ENCODE measurements around the gene CEBPZ.
"Not testable (repeated sequence)": the region's sequence is repeated elsewhere in the genome, so short reads cannot be mapped to it uniquely, and the experiment has no call there.

Gene CEBPZ, protein sequence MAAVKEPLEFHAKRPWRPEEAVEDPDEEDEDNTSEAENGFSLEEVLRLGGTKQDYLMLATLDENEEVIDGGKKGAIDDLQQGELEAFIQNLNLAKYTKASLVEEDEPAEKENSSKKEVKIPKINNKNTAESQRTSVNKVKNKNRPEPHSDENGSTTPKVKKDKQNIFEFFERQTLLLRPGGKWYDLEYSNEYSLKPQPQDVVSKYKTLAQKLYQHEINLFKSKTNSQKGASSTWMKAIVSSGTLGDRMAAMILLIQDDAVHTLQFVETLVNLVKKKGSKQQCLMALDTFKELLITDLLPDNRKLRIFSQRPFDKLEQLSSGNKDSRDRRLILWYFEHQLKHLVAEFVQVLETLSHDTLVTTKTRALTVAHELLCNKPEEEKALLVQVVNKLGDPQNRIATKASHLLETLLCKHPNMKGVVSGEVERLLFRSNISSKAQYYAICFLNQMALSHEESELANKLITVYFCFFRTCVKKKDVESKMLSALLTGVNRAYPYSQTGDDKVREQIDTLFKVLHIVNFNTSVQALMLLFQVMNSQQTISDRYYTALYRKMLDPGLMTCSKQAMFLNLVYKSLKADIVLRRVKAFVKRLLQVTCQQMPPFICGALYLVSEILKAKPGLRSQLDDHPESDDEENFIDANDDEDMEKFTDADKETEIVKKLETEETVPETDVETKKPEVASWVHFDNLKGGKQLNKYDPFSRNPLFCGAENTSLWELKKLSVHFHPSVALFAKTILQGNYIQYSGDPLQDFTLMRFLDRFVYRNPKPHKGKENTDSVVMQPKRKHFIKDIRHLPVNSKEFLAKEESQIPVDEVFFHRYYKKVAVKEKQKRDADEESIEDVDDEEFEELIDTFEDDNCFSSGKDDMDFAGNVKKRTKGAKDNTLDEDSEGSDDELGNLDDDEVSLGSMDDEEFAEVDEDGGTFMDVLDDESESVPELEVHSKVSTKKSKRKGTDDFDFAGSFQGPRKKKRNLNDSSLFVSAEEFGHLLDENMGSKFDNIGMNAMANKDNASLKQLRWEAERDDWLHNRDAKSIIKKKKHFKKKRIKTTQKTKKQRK

DNA sequence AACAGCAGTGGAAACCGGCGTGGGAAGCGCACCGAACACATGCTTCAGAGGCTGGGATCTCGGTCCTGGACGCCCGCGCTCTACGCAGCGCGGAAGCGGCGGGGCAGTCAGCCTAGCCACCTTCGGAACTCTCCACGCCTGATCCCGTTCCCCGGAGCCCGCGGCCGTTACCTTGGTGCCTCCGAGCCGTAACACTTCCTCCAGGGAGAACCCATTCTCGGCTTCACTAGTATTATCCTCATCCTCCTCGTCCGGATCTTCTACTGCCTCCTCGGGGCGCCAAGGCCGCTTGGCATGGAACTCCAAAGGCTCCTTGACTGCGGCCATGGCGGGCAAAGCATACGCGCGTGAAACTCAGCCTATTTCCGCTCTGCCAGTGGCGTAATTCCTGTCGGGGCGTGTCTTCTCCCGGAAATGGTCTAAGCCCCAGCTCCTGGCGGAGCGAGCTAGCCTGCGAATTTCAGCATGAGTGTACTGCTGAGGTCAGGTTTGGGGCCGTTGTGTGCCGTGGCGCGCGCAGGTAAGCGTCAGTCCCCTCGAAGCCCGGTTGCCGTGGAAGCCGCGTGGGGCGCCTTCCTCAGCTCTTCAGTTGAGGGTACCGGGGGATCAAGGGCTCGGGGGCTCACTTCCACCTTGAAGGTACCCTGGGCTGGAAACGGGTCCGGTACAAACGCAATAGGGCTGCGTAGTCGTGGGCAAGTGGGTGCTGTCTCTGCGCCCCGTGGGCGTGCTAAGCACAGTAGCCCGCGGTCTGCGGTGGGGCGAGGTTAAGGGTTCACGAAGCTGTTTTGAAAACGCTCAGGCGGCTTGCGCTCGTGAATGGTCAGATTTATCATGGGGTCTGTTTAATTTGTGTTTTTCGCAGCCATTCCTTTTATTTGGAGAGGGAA is at the start of gene CEBPZ, which contains the start of gene NDUFAF7:
Gene CEBPZ, minus strand, starts transcription at position 356 of the 890 bp plus-strand sequence. Its CDS starts 29 bp downstream, at position 327.
Gene NDUFAF7, plus strand, starts transcription at position 418 of the 890 bp plus-strand sequence. Its CDS starts 48 bp downstream, at position 466.
- peak; percentile 87 for DNase-seq

DNA sequence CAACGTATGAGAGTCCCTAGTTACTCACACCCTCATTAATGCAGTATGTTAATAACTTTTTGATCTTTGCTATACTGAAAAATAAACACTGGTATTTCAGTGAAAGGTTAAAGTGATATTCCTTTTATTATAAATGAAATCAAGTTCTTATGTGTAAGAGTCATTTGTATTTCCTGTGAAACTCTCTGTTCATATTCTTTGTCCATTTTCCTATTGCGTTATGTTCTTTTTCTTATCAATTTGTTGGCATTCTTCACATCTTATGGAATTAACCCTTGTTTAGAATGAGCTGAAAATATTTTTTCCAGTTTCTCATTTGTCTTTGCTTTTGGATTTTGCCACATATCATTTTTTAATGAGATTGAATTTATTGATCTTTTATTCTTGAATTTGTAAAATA is 44.9 kb upstream of the CEBPZ start:
- no peak for DNase-seq

DNA sequence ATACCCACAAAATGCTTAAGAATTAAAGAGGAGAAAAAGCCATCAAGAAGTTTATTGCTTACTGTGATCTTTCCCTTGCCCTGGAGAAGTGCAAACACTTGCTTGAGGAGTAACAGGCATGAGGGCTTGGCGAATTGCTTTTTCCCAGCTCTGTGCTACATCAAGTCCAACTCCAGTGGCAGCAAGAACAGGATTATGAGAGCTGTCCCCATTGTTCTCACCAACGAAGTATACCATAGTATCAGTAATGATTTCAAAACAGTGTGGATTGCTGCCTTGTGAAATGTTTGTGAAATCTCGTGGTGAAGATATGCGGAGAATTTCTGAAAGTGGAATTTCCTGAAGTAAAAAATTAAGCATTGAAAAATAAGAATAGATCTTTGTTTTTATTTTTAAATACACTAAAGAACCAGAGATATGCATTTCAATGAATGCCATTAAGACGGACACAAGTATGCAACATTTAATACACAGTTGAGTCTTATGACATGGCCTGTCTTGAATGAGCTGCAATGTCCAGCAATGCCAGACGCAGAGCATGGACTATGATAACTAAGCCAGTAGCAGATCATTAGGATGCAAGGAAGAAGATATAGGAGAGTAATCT is 43.1 kb upstream of the CEBPZ start:
- no peak for DNase-seq

GRCh38 chr2:37271376-37272067 is 40.1 kb upstream of the CEBPZ start:
- no peak for DNase-seq

DNA sequence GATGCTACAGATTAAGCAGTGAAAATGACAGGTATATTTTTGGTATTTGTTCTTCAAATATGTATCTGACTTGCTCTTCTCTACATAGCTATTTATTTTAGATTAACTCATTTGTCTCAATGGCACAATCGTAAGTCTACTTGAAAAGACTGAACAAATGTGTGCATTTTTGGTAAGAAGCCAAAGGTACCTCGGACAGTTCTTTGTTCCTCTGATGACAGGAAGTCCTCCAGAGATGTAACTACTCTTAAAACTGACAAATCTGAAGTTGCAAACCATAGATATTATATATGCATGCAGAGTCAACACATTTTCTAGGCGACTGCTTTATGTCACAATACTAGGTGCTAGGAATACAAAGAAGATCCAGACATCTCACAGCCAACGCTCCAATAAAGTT is 36.7 kb upstream of the CEBPZ start:
- no peak for DNase-seq

DNA sequence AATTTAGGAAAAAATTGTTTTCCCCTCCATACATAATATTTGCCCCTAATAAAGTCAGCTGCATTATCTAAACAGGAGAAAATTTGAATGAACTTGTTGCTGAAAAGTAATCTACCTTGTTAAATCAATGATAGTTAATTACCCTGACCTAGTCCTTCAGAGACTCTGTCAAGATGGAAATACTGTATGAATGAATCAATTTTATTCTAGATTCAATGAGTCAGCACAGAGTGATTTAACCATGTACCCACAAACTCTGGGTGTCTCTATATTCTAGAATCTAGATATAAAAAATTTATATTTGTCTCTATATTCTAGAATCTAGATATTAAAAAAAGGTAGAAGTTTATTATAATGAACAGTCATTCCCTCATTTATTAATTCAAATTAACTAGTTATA is 36.3 kb upstream of the CEBPZ start:
- DNase-seq, result no peak

DNA sequence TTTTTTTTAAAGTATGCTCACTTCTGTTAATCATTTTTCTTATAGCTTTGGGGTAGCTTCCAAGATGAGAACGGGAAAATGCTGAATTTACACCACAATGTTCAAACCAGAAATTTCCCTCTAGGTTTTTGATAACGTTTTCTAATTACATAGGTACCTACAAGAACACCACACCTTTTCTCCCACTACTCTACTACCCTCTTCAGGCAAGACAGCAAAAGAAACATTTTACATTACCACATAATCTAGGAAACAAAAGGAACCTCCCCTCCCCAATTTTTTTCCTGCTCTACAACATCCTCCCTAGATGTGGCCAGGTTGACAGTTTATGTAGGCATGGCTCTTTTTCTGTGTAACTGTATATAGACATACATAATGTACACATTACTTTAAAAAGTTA is 32.4 kb upstream of the CEBPZ start:
- DNase-seq, result no peak

DNA sequence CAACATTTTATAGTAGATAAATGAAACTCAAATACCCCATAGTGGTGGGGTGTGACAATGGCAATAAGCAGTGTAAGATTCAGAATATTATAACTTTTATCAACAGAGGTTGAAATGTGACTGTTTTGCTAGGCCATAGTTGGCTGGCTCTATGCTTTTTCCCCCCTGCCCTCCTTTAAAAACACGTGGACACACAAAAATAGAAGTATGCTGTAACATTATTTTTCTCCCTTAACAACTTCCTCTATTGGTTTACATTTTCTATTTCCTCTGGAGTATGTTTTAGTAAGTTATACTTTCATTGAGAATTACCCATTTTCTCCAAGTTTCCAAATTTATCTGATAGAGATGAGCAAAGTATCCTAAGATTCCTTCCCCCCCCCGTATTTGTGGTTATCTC is 31.1 kb upstream of the CEBPZ start:
- no peak for DNase-seq

DNA sequence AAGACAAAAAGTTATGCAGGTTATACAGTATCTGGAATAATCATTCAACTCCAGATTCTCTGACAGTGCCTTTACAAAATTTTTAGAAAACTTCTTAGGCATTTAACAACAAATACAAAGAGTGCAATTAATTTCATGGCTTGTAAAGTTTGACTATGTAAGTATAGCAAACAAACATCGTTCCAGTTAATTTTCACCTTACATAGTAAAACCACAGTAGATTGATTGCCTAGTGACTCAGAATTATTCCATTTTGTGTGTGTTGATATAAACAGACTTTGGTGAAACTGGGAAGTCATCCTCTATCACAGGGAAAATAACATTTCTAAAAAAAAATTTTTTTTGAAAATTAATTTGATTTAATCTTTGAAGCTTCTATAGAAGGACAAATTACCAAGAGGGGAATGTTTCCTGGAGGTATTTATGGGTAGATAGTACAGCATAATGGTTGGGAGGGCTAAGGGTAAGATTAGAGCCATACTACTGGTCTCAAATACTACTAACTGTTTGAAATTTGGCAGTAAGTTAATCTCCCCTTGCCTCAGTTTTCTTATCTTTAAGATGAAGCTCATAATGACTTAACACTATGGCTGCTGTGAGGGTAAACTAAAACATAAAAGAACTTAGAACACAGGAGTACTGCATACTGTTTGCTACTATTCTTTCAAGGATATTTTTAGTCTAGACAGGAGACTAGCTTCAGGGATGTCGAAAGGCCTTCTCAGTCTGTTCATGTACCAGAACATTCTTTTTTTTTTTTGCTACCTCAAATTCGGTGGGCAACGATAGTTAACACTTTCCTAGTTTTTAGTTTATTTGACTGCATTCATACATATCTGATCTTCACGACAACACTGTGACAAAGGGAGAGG is 19.7 kb upstream of the CEBPZ start:
- DNase-seq, result no peak

DNA sequence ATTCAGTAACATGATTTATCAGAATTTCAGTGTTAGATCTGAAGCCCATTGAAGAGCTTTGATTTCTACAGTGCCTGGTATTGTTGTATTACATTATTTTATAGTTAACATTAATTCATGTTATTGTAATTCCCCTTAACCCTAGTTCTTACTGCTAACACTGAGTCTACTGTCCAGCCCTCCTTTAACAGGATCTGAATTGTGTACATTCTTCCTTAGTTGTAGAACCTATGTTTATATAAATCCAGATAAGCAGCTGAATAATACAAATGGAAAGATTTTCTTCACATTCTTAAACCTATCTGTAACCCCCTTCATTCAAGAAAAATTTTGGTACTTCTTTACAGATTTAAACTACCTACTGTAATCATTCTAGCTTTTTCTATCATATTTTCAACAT is 14.8 kb upstream of the CEBPZ start:
- no peak for DNase-seq

- no peak for DNase-seq
These were observed 13.4 kb upstream of the CEBPZ start for GRCh38 chr2:37244755-37245154.

GRCh38 chr2:37244017-37244416 is 12.6 kb upstream of the CEBPZ start:
- DNase-seq, result peak; percentile 13

GRCh38 chr2:37243435-37243834 is 12.0 kb upstream of the CEBPZ start:
- DNase-seq, result peak; percentile 53

DNA sequence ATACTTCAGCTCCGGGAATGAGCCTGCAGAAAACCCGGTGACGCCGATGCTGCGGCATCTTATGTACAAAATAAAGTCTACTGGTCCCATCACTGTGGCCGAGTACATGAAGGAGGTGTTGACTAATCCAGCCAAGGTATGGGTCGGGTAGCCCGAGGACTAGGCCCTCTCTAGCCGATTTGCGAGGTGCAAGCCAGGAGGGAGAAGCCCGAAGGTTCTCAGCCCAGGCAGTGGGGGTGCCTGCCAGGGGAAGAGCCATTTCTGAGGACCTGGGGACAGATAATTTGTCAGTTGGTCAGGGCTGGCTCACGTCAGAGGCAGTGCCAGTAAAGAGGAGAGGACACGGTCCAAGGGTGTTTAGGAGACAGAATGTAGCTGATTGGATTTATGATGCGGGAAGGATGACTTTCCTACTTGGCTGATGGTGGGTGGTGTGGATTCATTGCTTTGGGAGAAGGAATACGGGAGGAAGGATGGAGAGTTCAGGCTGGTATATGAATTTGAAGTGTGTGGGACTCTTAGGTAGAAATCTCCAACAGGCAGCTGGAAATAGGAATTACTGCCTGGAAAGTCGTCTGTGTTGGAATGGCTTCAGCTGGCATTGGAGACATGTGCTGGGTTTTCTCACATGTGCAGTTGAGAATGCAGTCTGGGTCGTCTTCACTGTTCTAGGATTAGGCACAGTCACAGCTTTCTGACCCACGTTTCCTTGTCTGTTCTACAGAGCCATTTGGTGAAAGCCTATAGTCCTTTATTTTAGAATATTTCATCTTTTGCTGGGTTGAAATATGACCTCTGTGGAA is 936 bp upstream of the CEBPZ start:
- DNase-seq, result no peak

GRCh38 chr2:37230581-37230980 is 815 bp downstream of the CEBPZ start:
- no peak for DNase-seq

DNA sequence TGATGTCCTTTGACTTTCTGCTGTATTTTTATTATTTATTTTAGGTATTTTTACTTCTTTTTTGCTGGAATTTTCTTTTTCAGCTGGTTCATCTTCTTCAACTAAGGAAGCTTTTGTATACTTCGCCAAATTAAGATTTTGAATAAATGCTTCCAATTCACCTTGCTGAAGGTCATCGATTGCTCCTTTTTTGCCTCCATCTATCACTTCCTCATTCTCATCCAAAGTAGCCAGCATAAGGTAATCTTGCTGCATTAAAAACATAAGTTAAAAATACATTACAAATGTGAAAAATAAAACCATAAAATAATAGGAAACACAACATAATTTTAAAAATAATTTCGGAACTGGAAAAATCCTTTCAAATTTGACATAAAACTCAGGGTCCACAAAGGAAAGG is 2.6 kb downstream of the CEBPZ start:
- DNase-seq, result no peak

- no peak for DNase-seq
These were observed 4.5 kb downstream of the CEBPZ start for GRCh38 chr2:37226863-37227262.

DNA sequence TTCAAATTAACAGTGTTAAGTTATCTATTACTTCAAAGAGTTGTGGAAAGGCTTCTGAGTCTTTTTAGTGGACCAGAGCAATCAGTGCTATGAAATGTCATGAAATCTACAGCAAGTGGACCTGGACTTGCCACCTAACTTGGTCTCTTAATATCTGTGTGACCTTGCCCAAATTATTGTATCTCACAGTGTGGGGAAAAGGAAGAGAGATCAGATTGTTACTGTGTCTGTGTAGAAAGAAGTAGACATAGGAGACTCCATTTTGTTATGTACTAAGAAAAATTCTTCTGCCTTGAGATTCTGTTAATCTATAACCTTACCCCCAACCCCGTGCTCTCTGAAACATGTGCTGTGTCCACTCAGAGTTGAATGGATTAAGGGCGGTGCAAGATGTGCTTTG is 6.3 kb downstream of the CEBPZ start:
- DNase-seq, result not testable (repeated sequence)

DNA sequence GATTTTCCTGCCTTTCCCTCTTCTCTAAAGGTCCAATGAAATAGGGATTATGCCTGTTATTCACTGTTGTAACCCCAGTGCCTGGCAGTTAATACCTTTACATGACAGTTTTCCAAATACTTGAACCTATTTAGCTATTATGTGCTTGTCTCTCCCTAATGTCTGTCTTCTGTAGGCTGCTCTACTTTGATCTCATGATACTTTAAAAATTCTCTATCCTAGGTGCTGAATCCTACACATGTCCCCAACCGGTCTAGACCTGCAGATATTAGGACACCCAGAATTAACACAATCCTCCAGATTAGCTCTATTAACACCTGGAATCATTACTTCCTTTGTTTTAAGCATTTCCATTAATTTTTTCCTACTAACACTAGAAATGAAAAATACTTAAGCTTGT is 7.3 kb downstream of the CEBPZ start:
- no peak for DNase-seq

Measured in CD4-positive, alpha-beta T cell treated with Interleukin-12 subunit alpha and Interleukin-12 subunit beta, for 1 hour (primary cell).